GM12801 (cell line): ENCODE data around the gene UBQLN3.

ENCODE experiments used
- TF ChIP-seq, protein P1 (sequence below): IDR thresholded peaks from one replicate; pipeline ENCODE4 v1.5.1; 2011; ENCODE audit warnings: control low read depth; ENCODE audit not compliant: insufficient read length; ENCODE audit errors: extremely low read depth

UBQLN3 gene

DNA sequence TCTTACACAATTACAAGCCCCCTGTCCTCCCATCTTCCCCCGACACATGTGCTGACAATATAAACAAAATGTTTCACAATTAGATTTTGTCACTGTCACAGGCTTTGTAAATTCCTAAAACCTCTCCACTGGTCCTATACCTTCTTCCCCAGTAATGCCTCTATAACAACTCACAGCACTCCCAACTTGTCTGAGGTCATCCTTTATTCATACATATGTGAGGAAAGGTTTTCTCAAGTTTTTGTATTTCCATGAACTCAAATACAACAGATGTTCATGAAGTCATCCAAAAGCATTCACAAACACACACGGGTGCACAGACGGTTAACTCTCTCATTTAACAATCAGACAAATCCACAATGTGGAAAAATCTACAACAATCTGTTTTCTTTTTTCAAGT, 36.7 kb upstream of the UBQLN3 start:
- TF ChIP-seq, protein P1, sequence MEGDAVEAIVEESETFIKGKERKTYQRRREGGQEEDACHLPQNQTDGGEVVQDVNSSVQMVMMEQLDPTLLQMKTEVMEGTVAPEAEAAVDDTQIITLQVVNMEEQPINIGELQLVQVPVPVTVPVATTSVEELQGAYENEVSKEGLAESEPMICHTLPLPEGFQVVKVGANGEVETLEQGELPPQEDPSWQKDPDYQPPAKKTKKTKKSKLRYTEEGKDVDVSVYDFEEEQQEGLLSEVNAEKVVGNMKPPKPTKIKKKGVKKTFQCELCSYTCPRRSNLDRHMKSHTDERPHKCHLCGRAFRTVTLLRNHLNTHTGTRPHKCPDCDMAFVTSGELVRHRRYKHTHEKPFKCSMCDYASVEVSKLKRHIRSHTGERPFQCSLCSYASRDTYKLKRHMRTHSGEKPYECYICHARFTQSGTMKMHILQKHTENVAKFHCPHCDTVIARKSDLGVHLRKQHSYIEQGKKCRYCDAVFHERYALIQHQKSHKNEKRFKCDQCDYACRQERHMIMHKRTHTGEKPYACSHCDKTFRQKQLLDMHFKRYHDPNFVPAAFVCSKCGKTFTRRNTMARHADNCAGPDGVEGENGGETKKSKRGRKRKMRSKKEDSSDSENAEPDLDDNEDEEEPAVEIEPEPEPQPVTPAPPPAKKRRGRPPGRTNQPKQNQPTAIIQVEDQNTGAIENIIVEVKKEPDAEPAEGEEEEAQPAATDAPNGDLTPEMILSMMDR: no peak

GRCh38 chr11:5541427-5541826, 31.7 kb upstream of the UBQLN3 start:
- TF ChIP-seq, protein P1: no peak

- TF ChIP-seq, protein P1: no peak
Measured at GRCh38 chr11:5536482-5536881, 26.7 kb upstream of the UBQLN3 start.

DNA sequence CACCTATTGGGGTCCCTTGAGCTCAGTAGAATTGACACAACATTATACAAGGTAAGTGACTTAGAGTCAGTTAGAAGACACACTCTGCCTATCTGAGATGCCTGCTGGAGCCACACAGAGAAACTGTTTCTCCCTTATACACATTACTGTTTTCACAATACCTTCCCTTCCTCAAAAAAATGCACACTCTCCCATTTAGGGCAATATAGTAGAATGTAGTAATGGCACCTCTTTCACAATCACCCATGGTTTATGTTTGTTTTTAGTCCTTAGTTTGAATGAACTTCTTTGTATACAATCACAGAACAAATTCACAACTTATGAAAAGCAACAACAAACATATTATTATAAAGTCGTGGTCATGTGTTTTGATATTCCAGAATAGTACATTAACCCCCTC, 24.3 kb upstream of the UBQLN3 start:
- TF ChIP-seq, protein P1: no peak

GRCh38 chr11:5531053-5531831, 21.5 kb upstream of the UBQLN3 start:
- TF ChIP-seq, protein P1: no peak

- TF ChIP-seq, protein P1: no peak
Measured at GRCh38 chr11:5528495-5528894, 18.7 kb upstream of the UBQLN3 start.

DNA sequence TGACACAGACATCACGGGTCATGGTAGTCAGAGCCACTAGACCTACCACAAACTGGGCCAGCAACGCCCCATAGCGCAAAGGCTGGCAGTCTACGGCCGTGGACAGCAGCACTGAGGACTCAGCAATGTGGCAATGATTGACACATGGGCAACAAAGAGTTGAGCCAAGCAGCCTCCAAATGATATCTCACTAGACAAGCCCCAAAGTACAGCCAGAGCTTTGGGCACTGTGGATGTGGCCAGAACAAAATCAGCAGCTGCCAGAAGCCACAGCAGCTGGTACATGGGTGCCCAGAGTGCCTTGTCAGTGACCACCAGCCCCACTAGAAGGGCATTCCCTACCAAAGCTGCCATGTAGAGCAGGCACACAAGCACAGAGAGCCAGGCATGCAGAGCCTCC, 18.0 kb upstream of the UBQLN3 start:
- TF ChIP-seq, protein P1: no peak
